ENCODE results near the gene NRG3. TPM values are rescaled to one million over a fixed set of nuclear protein-coding genes. Genes with fewer than 3 reads are reported as not detected.

Gene NRG3
- polyA plus RNA-seq, 4 donors, result 12.0 to 14.3 (median 13.3) TPM

- no peak for DNase-seq (ENCODE audit: low read depth in 4 of 4, low spot score in 3 of 4)
These were observed 2.6 kb downstream of the NRG3 start for GRCh38 chr10:81877596-81877995.

DNA sequence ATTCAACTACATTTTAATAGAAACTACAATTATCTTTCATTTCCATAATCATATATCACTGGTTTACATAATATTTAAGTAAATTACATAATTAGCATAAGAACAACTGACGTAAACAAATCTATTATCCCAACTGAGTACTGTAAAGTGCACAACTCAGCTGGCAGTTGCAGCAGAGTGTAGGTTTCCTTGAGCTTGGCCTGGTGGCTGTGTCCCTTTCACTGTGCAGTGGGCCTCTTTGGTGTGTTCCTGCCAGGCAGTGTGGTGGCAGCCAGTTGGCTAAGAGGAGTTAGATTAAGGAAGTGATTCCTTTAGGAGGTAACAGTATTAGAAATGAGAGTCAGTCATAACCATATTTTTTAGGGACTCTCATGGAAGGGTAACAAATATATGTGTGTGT is 7.0 kb downstream of the NRG3 start:
- no peak for DNase-seq (ENCODE audit: low read depth in 4 of 4, low spot score in 3 of 4)

DNA sequence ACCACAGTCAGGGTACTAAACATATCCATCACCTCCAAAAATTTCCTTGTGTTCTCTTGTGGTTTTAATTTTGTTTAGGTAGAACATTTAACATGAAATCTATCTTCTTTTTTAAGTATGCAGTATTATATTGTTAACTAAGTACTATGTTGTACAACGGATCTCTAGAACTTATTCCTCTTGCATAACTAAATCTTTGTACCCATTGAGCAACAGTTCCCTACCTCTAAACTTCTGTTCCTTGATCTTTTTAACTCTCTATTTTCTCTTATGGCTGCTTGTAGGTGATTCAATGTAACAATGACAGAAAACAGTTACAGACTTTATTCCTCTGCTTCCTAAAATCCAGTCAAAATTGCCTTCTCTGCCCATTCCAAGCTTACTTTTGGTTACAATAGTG is 9.9 kb downstream of the NRG3 start:
- DNase-seq (ENCODE audit: low read depth in 4 of 4, low spot score in 3 of 4), result no peak

DNA sequence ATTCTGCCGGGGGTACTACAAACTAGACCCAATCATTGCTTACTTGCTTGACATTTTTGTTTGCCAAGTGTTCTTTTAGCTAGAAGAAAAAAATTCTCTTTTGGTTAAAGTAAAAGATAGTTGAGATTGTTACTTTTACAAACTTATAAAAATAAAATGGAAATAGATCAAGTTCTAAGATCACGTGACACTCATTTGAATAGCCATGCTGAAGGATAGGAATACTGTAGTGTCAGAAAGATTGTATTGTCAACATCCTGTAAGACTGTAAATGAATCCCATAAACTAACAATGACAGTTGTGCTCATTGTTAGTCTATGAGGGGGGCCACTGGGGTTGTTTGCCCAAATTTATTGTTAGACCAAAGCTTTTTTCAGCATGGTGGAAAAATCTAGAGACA is 10.5 kb downstream of the NRG3 start:
- no peak for DNase-seq (ENCODE audit: low read depth in 4 of 4, low spot score in 3 of 4)

DNA sequence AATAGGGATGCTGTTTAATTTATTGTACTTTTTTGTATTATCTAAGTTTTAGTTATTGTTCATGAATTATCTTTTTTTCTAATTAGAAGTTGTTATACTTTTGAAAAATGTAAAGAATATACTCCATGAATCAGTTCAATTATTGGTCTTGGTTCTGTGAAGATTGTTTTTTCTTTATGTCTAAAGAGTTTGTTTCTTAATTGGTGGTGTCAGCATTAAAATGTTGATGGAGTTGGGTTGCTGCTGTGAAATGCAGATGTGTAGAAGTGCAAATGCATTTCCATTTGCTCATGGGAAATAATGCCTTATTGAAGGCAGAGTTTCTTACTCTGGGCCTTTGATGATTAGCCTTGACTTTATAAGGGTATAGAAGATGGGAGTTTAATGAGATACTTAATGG is 11.9 kb downstream of the NRG3 start:
- DNase-seq (ENCODE audit: low read depth in 4 of 4, low spot score in 3 of 4), result no peak

GRCh38 chr10:81889181-81889769 is 14.3 kb downstream of the NRG3 start:
- DNase-seq (ENCODE audit: low read depth in 4 of 4, low spot score in 3 of 4), result no peak

- no peak for DNase-seq (ENCODE audit: low read depth in 4 of 4, low spot score in 3 of 4)
These were observed 19.6 kb downstream of the NRG3 start for GRCh38 chr10:81894616-81895015.

DNA sequence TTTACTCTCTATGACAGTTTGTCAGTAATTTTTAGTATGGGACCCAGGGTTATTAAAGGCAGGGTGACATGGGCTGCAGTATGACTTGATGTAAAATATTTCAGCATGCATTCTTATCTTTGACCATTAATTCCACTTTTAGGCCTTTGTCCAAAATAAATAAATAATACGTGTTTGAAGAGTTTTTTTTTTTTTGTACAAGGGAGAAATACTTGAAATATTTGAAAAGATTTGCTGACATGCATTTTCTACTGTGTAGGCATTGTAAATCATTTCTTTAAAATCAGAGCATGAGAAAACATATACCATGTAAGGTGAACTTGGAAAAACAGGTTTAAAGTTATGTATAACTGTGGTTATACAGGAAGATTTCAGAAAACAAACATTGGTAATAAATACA is 23.5 kb downstream of the NRG3 start:
- DNase-seq (ENCODE audit: low read depth in 4 of 4, low spot score in 3 of 4), result no peak

GRCh38 chr10:81900989-81901388 is 26.0 kb downstream of the NRG3 start:
- no peak for DNase-seq (ENCODE audit: low read depth in 4 of 4, low spot score in 3 of 4)

GRCh38 chr10:81903472-81903871 is 28.5 kb downstream of the NRG3 start:
- no peak for DNase-seq (ENCODE audit: low read depth in 4 of 4, low spot score in 3 of 4)

GRCh38 chr10:81905161-81905560 is 30.2 kb downstream of the NRG3 start:
- no peak for DNase-seq (ENCODE audit: low read depth in 4 of 4, low spot score in 3 of 4)

DNA sequence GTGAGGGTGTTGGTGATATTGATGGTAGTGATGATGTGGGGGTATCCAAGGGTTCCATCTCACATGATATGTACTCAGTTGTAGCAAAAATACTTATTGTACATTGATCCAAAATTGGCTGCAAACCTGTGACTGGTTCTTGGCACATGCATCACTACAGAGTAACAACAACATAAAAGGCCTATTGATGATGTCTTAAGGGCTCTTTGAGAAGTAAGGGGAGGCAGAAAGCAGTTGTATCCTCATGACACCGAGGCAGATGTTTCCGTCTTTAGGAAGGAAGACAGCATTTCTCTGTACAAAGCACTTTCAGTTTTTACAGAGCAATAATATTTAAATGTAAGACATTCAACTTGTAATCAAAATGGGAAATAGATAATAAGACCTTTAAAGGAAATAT is 34.5 kb downstream of the NRG3 start:
- DNase-seq (ENCODE audit: low read depth in 4 of 4, low spot score in 3 of 4), result no peak

DNA sequence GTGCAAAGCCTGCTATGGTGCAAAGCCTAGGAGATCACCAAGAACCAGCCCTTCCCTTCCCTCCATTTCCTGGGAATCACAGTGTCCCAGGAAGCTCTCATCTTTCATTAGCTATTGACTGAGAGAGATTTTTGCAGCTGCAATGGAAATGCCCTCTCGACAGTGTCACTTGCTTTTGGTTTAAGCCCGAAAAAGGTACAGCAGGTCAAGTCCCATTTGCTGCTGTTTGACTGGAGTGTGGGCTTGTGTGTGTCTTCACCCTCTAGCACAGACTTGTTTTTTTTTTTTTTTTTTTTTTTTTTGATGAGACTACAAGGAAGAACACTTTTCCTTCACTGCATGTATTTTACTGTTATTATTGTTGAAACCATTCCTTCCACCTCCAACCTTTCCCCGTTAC is 36.3 kb downstream of the NRG3 start:
- no peak for DNase-seq (ENCODE audit: low read depth in 4 of 4, low spot score in 3 of 4)

DNA sequence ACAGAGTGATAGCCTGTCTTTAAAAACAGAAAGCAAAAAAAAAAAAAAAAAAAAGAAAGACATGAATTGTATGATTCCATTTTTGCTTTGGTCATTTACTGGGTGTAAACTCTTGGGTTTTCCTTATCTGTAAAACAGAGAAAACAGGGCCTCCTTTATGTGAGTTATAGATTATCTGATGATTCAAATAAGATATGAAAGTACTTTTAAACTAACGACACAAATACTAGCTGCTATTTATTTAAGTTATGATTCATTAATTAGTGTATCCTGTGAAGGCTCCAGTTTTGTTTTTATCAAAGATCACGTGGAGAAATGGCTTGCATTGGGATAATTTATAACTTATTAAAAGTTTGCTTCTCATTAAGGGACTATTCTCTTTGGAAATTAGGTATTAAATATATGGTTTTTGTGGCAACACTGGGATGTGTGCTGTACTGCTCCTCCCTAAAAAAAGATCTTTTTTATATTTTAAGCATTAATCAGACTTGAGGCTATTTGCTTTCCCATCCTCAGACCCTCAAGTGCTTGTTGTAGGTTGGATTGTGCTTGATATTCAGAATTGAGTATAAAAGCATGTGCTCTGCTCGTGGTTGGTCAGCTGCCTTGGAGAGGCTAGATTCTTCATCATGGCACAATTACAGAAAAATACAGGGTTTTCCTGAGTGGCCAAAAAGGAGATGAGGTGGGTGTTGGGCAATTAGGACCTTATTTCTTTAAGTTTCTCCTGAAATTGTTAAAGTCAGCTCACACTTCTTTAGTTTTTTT is 39.9 kb downstream of the NRG3 start:
- no peak for DNase-seq (ENCODE audit: low read depth in 4 of 4, low spot score in 3 of 4)

GRCh38 chr10:81915504-81915897 is 40.5 kb downstream of the NRG3 start:
- no peak for DNase-seq (ENCODE audit: low read depth in 4 of 4, low spot score in 3 of 4)

GRCh38 chr10:81917666-81918065 is 42.7 kb downstream of the NRG3 start:
- no peak for DNase-seq (ENCODE audit: low read depth in 4 of 4, low spot score in 3 of 4)

DNA sequence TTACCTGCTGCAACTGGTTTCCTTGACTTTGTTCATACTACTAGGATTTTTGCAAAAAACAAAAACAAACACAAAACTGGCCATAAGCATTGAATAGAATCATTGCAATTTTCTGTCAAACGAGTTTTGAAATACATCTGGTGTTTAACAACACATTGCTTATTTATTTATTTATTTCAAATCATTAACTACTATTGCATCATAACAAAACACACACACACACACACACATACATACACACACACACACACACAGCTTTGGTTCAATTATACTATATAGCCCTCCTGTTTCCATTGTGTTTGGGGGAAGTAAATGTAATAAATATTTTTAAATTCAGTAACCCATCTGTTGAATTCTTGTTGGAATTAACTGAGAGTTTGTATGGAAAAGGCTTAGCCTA is 43.8 kb downstream of the NRG3 start:
- no peak for DNase-seq (ENCODE audit: low read depth in 4 of 4, low spot score in 3 of 4)

- no peak for DNase-seq (ENCODE audit: low read depth in 4 of 4, low spot score in 3 of 4)
These were observed 45.3 kb downstream of the NRG3 start for GRCh38 chr10:81920213-81920829.

DNA sequence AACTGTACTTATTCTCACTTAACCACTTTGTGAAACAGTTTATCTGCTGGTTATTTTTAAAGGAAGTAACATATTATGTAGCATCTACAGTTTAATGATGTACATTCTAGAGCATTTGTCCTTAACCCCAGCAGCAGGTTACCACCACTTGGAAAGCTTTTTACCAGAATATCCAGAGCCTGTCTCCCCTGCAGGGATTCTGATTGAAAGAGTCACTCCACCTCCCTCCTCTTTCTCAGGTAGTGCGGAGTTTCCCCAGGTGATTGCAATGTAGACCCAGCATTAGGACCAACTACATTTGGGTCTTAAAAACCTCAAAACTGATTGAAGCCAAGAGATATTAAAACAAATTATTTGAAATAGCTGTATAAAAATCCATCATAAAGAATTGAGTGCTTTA is 53.1 kb downstream of the NRG3 start:
- no peak for DNase-seq (ENCODE audit: low read depth in 4 of 4, low spot score in 3 of 4)

GRCh38 chr10:81943583-81943982 is 68.6 kb downstream of the NRG3 start:
- DNase-seq (ENCODE audit: low read depth in 4 of 4, low spot score in 3 of 4), result no peak

- DNase-seq (ENCODE audit: low read depth in 4 of 4, low spot score in 3 of 4), result no peak
These were observed 69.6 kb downstream of the NRG3 start for GRCh38 chr10:81944609-81945008.

GRCh38 chr10:81949283-81949682 is 74.3 kb downstream of the NRG3 start:
- no peak for DNase-seq (ENCODE audit: low read depth in 4 of 4, low spot score in 3 of 4)
